ENCODE measurements around the gene LIMD2. TPM values are rescaled to one million over a fixed set of nuclear protein-coding genes. Genes with fewer than 3 reads are reported as not detected.

The LIMD2 gene
- total RNA-seq, 1 donor from 2014 or later: 54.8 TPM

GRCh38 chr17:63653050-63653449 lies 46.9 kb downstream of the LIMD2 start:
- Histone ChIP-seq H3K4me2 (ENCODE audit: low read length) (no peak overlapping the region), H4K20me1 (ENCODE audit: insufficient read depth, low read length) (peaks cover 9% of the 10 kb centered on the region), H3K9me3 (ENCODE audit: insufficient read depth, low read depth, low read length) (no peaks in the 10 kb centered on the region), H3K36me3 (ENCODE audit: insufficient read depth, low read length) (peaks cover 10% of the 10 kb centered on the region), H3K27me3 (ENCODE audit: insufficient read depth, low read length) (no peaks in the 10 kb centered on the region), H2AFZ (ENCODE audit: low read depth, low read length) (no peak overlapping the region), H3K4me1 (ENCODE audit: insufficient read depth, low read length) (peaks cover 2% of the 10 kb centered on the region), H3K9ac (ENCODE audit: low read length) (no peak overlapping the region), H3K4me3 (ENCODE audit: insufficient read depth, low read depth, low read length) (no peak overlapping the region), H3K27ac (ENCODE audit: low read depth, low read length) (no peak overlapping the region), H3K79me2 (ENCODE audit: insufficient read depth, low read length) (no peaks in the 10 kb centered on the region)
- FAIRE-seq (no peak), DNase-seq (ENCODE audit: low read depth) (peak; percentile 10)
- no peaks in the 10 kb centered on the region for H3K27me3 Mint-ChIP-seq (ENCODE audit: low read depth, unreplicated experiment)
- peaks cover 3% of the 10 kb centered on the region for H3K4me1 Mint-ChIP-seq (ENCODE audit: low read depth, unreplicated experiment)
- no peaks in the 10 kb centered on the region for H3K9me3 Mint-ChIP-seq (ENCODE audit: unreplicated experiment)
- H3K4me3 Mint-ChIP-seq (ENCODE audit: unreplicated experiment): no peak overlapping the region
- H3K36me3 Mint-ChIP-seq (ENCODE audit: low read depth, unreplicated experiment): peaks cover 14% of the 10 kb centered on the region
- no peak overlapping the region for H3K27ac Mint-ChIP-seq (ENCODE audit: unreplicated experiment)
- TF ChIP-seq CTCF (IDR thresholded peaks at IDR 0.05; ENCODE audit: insufficient read depth, low read depth, low read length) (no peak), EZH2 (IDR thresholded peaks at IDR 0.05; ENCODE audit: insufficient read depth, low read length) (no peak)

- H3K27ac Mint-ChIP-seq (ENCODE audit: unreplicated experiment): no peak overlapping the region
- DNase-seq (ENCODE audit: low read depth) (peak; percentile 20), FAIRE-seq (no peak)
- no peaks in the 10 kb centered on the region for H3K9me3 Mint-ChIP-seq (ENCODE audit: unreplicated experiment)
- Histone ChIP-seq H3K4me1 (ENCODE audit: insufficient read depth, low read length) (peaks cover 11% of the 10 kb centered on the region), H3K4me2 (ENCODE audit: low read length) (no peak overlapping the region), H3K27me3 (ENCODE audit: insufficient read depth, low read length) (no peaks in the 10 kb centered on the region), H2AFZ (ENCODE audit: low read depth, low read length) (no peak overlapping the region), H3K9ac (ENCODE audit: low read length) (no peak overlapping the region), H3K9me3 (ENCODE audit: insufficient read depth, low read depth, low read length) (no peaks in the 10 kb centered on the region), H3K4me3 (ENCODE audit: insufficient read depth, low read depth, low read length) (no peak overlapping the region), H4K20me1 (ENCODE audit: insufficient read depth, low read length) (peaks cover 17% of the 10 kb centered on the region), H3K79me2 (ENCODE audit: insufficient read depth, low read length) (no peaks in the 10 kb centered on the region), H3K36me3 (ENCODE audit: insufficient read depth, low read length) (peaks cover 10% of the 10 kb centered on the region), H3K27ac (ENCODE audit: low read depth, low read length) (no peak overlapping the region)
- peaks cover 12% of the 10 kb centered on the region for H3K4me1 Mint-ChIP-seq (ENCODE audit: low read depth, unreplicated experiment)
- peaks cover 17% of the 10 kb centered on the region for H3K36me3 Mint-ChIP-seq (ENCODE audit: low read depth, unreplicated experiment)
- no peak overlapping the region for H3K4me3 Mint-ChIP-seq (ENCODE audit: unreplicated experiment)
- no peak for TF ChIP-seq CTCF (IDR thresholded peaks at IDR 0.05; ENCODE audit: insufficient read depth, low read depth, low read length)
- no peak for TF ChIP-seq EZH2 (IDR thresholded peaks at IDR 0.05; ENCODE audit: insufficient read depth, low read length)
- H3K27me3 Mint-ChIP-seq (ENCODE audit: low read depth, unreplicated experiment): no peaks in the 10 kb centered on the region
These were observed 47.8 kb downstream of the LIMD2 start for GRCh38 chr17:63652106-63652505.

- Mint-ChIP-seq H3K27ac (ENCODE audit: unreplicated experiment) (no peak overlapping the region), H3K4me3 (ENCODE audit: unreplicated experiment) (no peak overlapping the region), H3K27me3 (ENCODE audit: low read depth, unreplicated experiment) (no peaks in the 10 kb centered on the region), H3K36me3 (ENCODE audit: low read depth, unreplicated experiment) (peaks cover 17% of the 10 kb centered on the region), H3K9me3 (ENCODE audit: unreplicated experiment) (no peaks in the 10 kb centered on the region), H3K4me1 (ENCODE audit: low read depth, unreplicated experiment) (peaks cover 32% of the 10 kb centered on the region)
- Histone ChIP-seq H3K36me3 (ENCODE audit: insufficient read depth, low read length) (peaks cover 10% of the 10 kb centered on the region), H3K4me1 (ENCODE audit: insufficient read depth, low read length) (peaks cover 20% of the 10 kb centered on the region), H4K20me1 (ENCODE audit: insufficient read depth, low read length) (peaks cover 30% of the 10 kb centered on the region), H3K79me2 (ENCODE audit: insufficient read depth, low read length) (no peaks in the 10 kb centered on the region), H3K4me2 (ENCODE audit: low read length) (no peak overlapping the region), H3K9ac (ENCODE audit: low read length) (no peak overlapping the region), H3K27ac (ENCODE audit: low read depth, low read length) (no peak overlapping the region), H3K9me3 (ENCODE audit: insufficient read depth, low read depth, low read length) (no peaks in the 10 kb centered on the region), H3K27me3 (ENCODE audit: insufficient read depth, low read length) (no peaks in the 10 kb centered on the region), H2AFZ (ENCODE audit: low read depth, low read length) (no peak overlapping the region), H3K4me3 (ENCODE audit: insufficient read depth, low read depth, low read length) (no peak overlapping the region)
- no peak for TF ChIP-seq EZH2 (IDR thresholded peaks at IDR 0.05; ENCODE audit: insufficient read depth, low read length)
- DNase-seq (ENCODE audit: low read depth) (no peak), FAIRE-seq (no peak)
These were observed 50.1 kb downstream of the LIMD2 start for GRCh38 chr17:63649813-63650212.

All from astrocyte (in vitro differentiated cells and primary cell).